Hepatocyte (in vitro differentiated cells): ENCODE measurements around the gene KIR3DL3. TPM values are rescaled to one million over a fixed set of nuclear protein-coding genes. Genes with fewer than 3 reads are reported as not detected.
"Not testable (repeated sequence)": the region's sequence is repeated elsewhere in the genome, so short reads cannot be mapped to it uniquely, and the experiment has no call there.

Experiments used
- DNase-seq: peaks from one replicate; pipeline ENCODE4 v3.0.0-alpha.2; 2016; ENCODE audit warnings: low spot score
- H2AFZ ChIP-seq: fragments of 200-600 bp; sonication (generic); 2 replicates; pipeline ENCODE4 v1.6.0; 2016; ENCODE audit warnings: antibody characterized with exemption, mild to moderate bottlenecking
- H3K27ac ChIP-seq: fragments of 200-600 bp; sonication (generic); 2 replicates; pipeline ENCODE4 v1.5.1; 2016; ENCODE audit warnings: mild to moderate bottlenecking
- H3K27me3 ChIP-seq: fragments of 200-600 bp; sonication (generic); 2 replicates; pipeline ENCODE4 v1.6.1; 2016
- H3K36me3 ChIP-seq: fragments of 200-600 bp; sonication (generic); replicated peaks from 2 replicates; pipeline ENCODE4 v1.5.1; 2016; ENCODE audit warnings: low read depth; ENCODE audit not compliant: insufficient read depth
- H3K4me1 ChIP-seq: fragments of 200-600 bp; sonication (generic); 2 replicates; pipeline ENCODE4 v1.5.1; 2016; ENCODE audit warnings: mild to moderate bottlenecking, moderate library complexity; ENCODE audit not compliant: insufficient read depth
- H3K4me2 ChIP-seq: fragments of 200-600 bp; sonication (generic); 2 replicates; pipeline ENCODE4 v1.6.0; 2016
- H3K4me3 ChIP-seq: fragments of 200-600 bp; sonication (generic); 2 replicates; pipeline ENCODE4 v1.5.1; 2016; ENCODE audit warnings: mild to moderate bottlenecking
- H3K79me2 ChIP-seq: fragments of 200-600 bp; sonication (generic); 2 replicates; pipeline ENCODE4 v1.6.0; 2017; ENCODE audit warnings: mild to moderate bottlenecking
- H3K9me2 ChIP-seq: fragments of 200-600 bp; sonication (generic); replicated peaks from 2 replicates; pipeline ENCODE4 v1.6.0; 2017; ENCODE audit warnings: mild to moderate bottlenecking; ENCODE audit not compliant: insufficient read depth
- H3K9me3 ChIP-seq: fragments of 200-600 bp; sonication (generic); 2 replicates; pipeline ENCODE4 v1.5.1; 2016; ENCODE audit warnings: low read depth, mild to moderate bottlenecking
- H4K20me1 ChIP-seq: fragments of 200-600 bp; sonication (generic); 2 replicates; pipeline ENCODE4 v1.6.0; 2016; ENCODE audit warnings: mild to moderate bottlenecking; ENCODE audit not compliant: insufficient read depth, poor library complexity, severe bottlenecking
- WGBS: methylation state at CpG from one replicate; pipeline ENCODE4 v1.1.6; 2016; ENCODE audit warnings: low lambda C conversion rate; ENCODE audit errors: missing lambda C conversion rate; 5-methylcytosine and 5-hydroxymethylcytosine counted together
- polyA plus RNA-seq: library from polyadenylated mRNA; unstranded; fragments of >200 nt; fragmentation: Nextera tagmentation; extraction: Ambion mirVana; gene quantifications from 2 replicates; pipeline ENCODE4 v1.2.1, GENCODE V29; 2016
- total RNA-seq: library from RNA; depleted of rRNA; stranded (reverse); fragments of >200 nt; gene quantifications from 2 replicates; pipeline ENCODE4 v1.2.3, GENCODE V29; 2014

The KIR3DL3 gene
- total and polyA plus RNA-seq, 2 experiments from 2014 or later: not detected

GRCh38 chr19:54771018-54771960 is 47.0 kb downstream of the KIR3DL3 start:
- 67% methylated on average over 14 of the region's 15 CpGs for WGBS
- not testable (repeated sequence) for H3K27me3 ChIP-seq, H3K79me2 ChIP-seq, H3K9me3 ChIP-seq, H3K36me3 ChIP-seq, H2AFZ ChIP-seq, H3K9me2 ChIP-seq, H3K4me3 ChIP-seq, H3K4me2 ChIP-seq, H3K4me1 ChIP-seq, DNase-seq, H4K20me1 ChIP-seq, H3K27ac ChIP-seq

GRCh38 chr19:54772666-54773065 is 48.4 kb downstream of the KIR3DL3 start:
- H3K9me2 ChIP-seq, H3K9me3 ChIP-seq, DNase-seq, H2AFZ ChIP-seq, H3K4me1 ChIP-seq, H3K36me3 ChIP-seq, H3K79me2 ChIP-seq, H3K27ac ChIP-seq, H4K20me1 ChIP-seq, H3K27me3 ChIP-seq, H3K4me3 ChIP-seq, H3K4me2 ChIP-seq: not testable (repeated sequence)
- 19% methylated on average over 2 of the region's 2 CpGs for WGBS

- H4K20me1 ChIP-seq, H3K4me3 ChIP-seq, H3K4me1 ChIP-seq, H3K9me2 ChIP-seq, H3K27me3 ChIP-seq, H3K79me2 ChIP-seq, H3K4me2 ChIP-seq, H3K9me3 ChIP-seq, H3K36me3 ChIP-seq, DNase-seq, H2AFZ ChIP-seq, H3K27ac ChIP-seq: not testable (repeated sequence)
- 66% methylated on average over 12 of the region's 12 CpGs for WGBS
Observed at GRCh38 chr19:54775095-54775815, 51.0 kb downstream of the KIR3DL3 start.

- not testable (repeated sequence) for H3K27me3 ChIP-seq, H3K4me3 ChIP-seq, H2AFZ ChIP-seq, H3K79me2 ChIP-seq, H3K36me3 ChIP-seq, H4K20me1 ChIP-seq, H3K4me1 ChIP-seq, H3K27ac ChIP-seq, DNase-seq, H3K4me2 ChIP-seq, H3K9me3 ChIP-seq, H3K9me2 ChIP-seq
- 57% methylated on average over 8 of the region's 8 CpGs for WGBS
Observed at GRCh38 chr19:54775830-54776229, 51.6 kb downstream of the KIR3DL3 start.

GRCh38 chr19:54777851-54778250 is 53.6 kb downstream of the KIR3DL3 start:
- not testable (repeated sequence) for H2AFZ ChIP-seq, H3K79me2 ChIP-seq, H3K9me3 ChIP-seq, H4K20me1 ChIP-seq, H3K4me1 ChIP-seq, H3K27me3 ChIP-seq, H3K27ac ChIP-seq, H3K4me2 ChIP-seq, H3K36me3 ChIP-seq, H3K9me2 ChIP-seq, DNase-seq, H3K4me3 ChIP-seq
- WGBS: 49% methylated on average over 4 of the region's 4 CpGs

GRCh38 chr19:54778896-54779295 is 54.7 kb downstream of the KIR3DL3 start:
- 61% methylated on average over 7 of the region's 7 CpGs for WGBS
- not testable (repeated sequence) for H3K4me1 ChIP-seq, H3K9me3 ChIP-seq, H3K79me2 ChIP-seq, H3K27ac ChIP-seq, DNase-seq, H4K20me1 ChIP-seq, H3K27me3 ChIP-seq, H3K4me2 ChIP-seq, H3K9me2 ChIP-seq, H3K4me3 ChIP-seq, H3K36me3 ChIP-seq, H2AFZ ChIP-seq

- not testable (repeated sequence) for H3K27ac ChIP-seq, H3K36me3 ChIP-seq, H2AFZ ChIP-seq, H3K9me2 ChIP-seq, DNase-seq, H3K27me3 ChIP-seq, H3K4me3 ChIP-seq, H3K4me2 ChIP-seq, H4K20me1 ChIP-seq, H3K4me1 ChIP-seq, H3K79me2 ChIP-seq, H3K9me3 ChIP-seq
- WGBS: 61% methylated on average over 4 of the region's 4 CpGs
Observed at GRCh38 chr19:54782916-54783315, 58.7 kb downstream of the KIR3DL3 start.
